ENCODE data around the gene AP5S1.

DNA sequence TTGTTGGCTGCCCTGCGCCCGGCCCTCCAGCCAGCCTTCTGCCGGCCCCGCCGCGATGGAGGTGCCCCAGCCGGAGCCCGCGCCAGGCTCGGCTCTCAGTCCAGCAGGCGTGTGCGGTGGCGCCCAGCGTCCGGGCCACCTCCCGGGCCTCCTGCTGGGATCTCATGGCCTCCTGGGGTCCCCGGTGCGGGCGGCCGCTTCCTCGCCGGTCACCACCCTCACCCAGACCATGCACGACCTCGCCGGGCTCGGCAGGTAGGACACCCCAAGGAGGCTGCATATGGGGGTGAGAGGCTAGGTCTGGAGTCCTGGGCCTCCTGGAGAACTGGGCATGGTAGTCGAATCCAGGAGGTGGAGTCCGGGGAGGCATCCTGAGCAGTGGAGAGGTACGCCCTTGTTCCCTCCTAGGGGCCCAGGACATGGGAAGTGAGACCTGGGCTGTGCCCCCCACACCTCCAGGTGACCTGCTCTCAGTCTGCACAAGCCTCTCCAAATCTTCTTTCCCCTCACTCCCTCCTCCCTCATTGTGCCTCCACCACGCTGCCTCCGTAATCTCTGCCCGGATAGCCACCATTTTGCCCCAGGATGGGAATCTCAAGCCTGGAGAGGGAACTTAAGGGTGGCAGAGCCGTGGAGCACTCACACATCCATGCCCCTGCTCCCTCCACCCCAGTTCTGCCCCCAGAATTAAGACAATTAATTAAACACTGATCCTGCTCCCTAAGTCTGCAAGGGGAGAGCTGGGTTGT is 23.7 kb upstream of the AP5S1 start:
- TF ChIP-seq GLIS3 (CRISPR knock-in tag; IDR thresholded peaks at IDR 0.05) (no peak), BACH2 (CRISPR knock-in tag; IDR thresholded peaks at IDR 0.05; ENCODE audit: borderline replicate concordance) (no peak), ISL1 (CRISPR knock-in tag; IDR thresholded peaks at IDR 0.05) (no peak), ESRRG (CRISPR knock-in tag; IDR thresholded peaks at IDR 0.05) (no peak), ZFP3 (CRISPR knock-in tag; IDR thresholded peaks at IDR 0.05) (no peak), ARNTL (CRISPR knock-in tag; IDR thresholded peaks at IDR 0.05; ENCODE audit: borderline replicate concordance, low read depth) (no peak), OSR1 (CRISPR knock-in tag; IDR thresholded peaks at IDR 0.05) (no peak), CSDC2 (CRISPR knock-in tag; IDR thresholded peaks at IDR 0.05) (no peak)
- TF ChIP-seq, protein P1, sequence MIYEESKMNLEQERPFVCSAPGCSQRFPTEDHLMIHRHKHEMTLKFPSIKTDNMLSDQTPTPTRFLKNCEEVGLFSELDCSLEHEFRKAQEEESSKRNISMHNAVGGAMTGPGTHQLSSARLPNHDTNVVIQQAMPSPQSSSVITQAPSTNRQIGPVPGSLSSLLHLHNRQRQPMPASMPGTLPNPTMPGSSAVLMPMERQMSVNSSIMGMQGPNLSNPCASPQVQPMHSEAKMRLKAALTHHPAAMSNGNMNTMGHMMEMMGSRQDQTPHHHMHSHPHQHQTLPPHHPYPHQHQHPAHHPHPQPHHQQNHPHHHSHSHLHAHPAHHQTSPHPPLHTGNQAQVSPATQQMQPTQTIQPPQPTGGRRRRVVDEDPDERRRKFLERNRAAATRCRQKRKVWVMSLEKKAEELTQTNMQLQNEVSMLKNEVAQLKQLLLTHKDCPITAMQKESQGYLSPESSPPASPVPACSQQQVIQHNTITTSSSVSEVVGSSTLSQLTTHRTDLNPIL (CRISPR knock-in tag; IDR thresholded peaks at IDR 0.05; ENCODE audit: low read depth): no peak
